Measurements from ENCODE around the gene GATAD1. TPM values are rescaled to one million over a fixed set of nuclear protein-coding genes. Genes with fewer than 3 reads are reported as not detected.

Gene GATAD1
- polyA plus RNA-seq, 1 of the 3 experiments (the other 2 are of a cell fraction), result 30.6 TPM

- Histone ChIP-seq H3K4me1 (ENCODE audit: control insufficient read depth in 1 of 2, insufficient read depth in 2 of 2, low read depth in 1 of 2, low read length in 1 of 2) (no peaks in the 10 kb centered on the region), H3K4me2 (no peak overlapping the region), H3K79me2 (ENCODE audit: insufficient read depth) (no peaks in the 10 kb centered on the region), H3K9me2 (no peaks in the 10 kb centered on the region), H3K27me3 (ENCODE audit: insufficient read depth) (no peaks in the 10 kb centered on the region), H3K36me3 (replicated peaks in 1 of 2; ENCODE audit: control insufficient read depth in 1 of 2, insufficient read depth in 2 of 2, low read length in 1 of 2) (peaks cover 74 to 77% of the 10 kb centered on the region in 2 experiments), H2AFZ (ENCODE audit: low read depth) (no peak overlapping the region), H4K20me1 (ENCODE audit: insufficient read depth) (no peaks in the 10 kb centered on the region), H3F3A (replicated peaks; ENCODE audit: insufficient read depth) (peaks cover 7% of the 10 kb centered on the region), H3K9ac (no peak overlapping the region), H3K4me3 (ENCODE audit: low read depth in 2 of 2, low read length in 1 of 2) (no peak overlapping the region), H3K9me3 (no peaks in the 10 kb centered on the region), H3K27ac (ENCODE audit: low read depth in 2 of 2, low read length in 1 of 2) (no peak overlapping the region)
- ChIA-PET POLR2A (no interaction called here), CTCF (no interaction called here)
- no peak for TF ChIP-seq REST (IDR thresholded peaks at IDR 0.05; ENCODE audit: low read depth, low read length)
- no peak for TF ChIP-seq RXRA (IDR thresholded peaks at IDR 0.05; ENCODE audit: borderline replicate concordance, low read depth)
- TF ChIP-seq MXI1 (IDR thresholded peaks at IDR 0.05; ENCODE audit: low read depth, low read length), result no peak
- no peak for TF ChIP-seq MAX (IDR thresholded peaks at IDR 0.05; ENCODE audit: low read depth)
- TF ChIP-seq NFIC (IDR thresholded peaks at IDR 0.05; ENCODE audit: borderline replicate concordance), result no peak
- TF ChIP-seq NRF1 (IDR thresholded peaks at IDR 0.05; ENCODE audit: low read depth, low read length), result no peak
- no peak for TF ChIP-seq RFX5 (IDR thresholded peaks at IDR 0.05; ENCODE audit: low read length)
- no peak for TF ChIP-seq EZH2phosphoT487 (IDR thresholded peaks at IDR 0.05; ENCODE audit: borderline replicate concordance, low read depth)
- TF ChIP-seq EP300 (IDR thresholded peaks at IDR 0.05; ENCODE audit: borderline replicate concordance in 1 of 2, low read depth in 1 of 2, low read length in 1 of 2), result no peak
- no peak for TF ChIP-seq FOXJ3 (CRISPR knock-in tag; IDR thresholded peaks at IDR 0.05)
- no peak for TF ChIP-seq TAF1 (IDR thresholded peaks at IDR 0.05; ENCODE audit: borderline replicate concordance, low read depth, low read length)
- no peak for TF ChIP-seq GATA2 (CRISPR knock-in tag; IDR thresholded peaks at IDR 0.05)
- TF ChIP-seq ELF1 (IDR thresholded peaks at IDR 0.05), result no peak
- no peak for TF ChIP-seq SIN3A (IDR thresholded peaks at IDR 0.05; ENCODE audit: borderline replicate concordance, low read depth, low read length)
- no peak for TF ChIP-seq USF2 (IDR thresholded peaks at IDR 0.05; ENCODE audit: borderline replicate concordance, low read depth, low read length)
- no peak for TF ChIP-seq TCF12 (IDR thresholded peaks at IDR 0.05)
- TF ChIP-seq CTCF (IDR thresholded peaks at IDR 0.05), result no peak
- TF ChIP-seq FOSL2 (IDR thresholded peaks at IDR 0.05; ENCODE audit: borderline replicate concordance, low read depth), result no peak
- TF ChIP-seq TEAD4 (IDR thresholded peaks at IDR 0.05; ENCODE audit: borderline replicate concordance, insufficient read depth), result no peak
- no peak for DNase-seq
- WGBS (ENCODE audit: low lambda C conversion rate), result 93% methylated on average over 2 of the region's 2 CpGs
Measured at GRCh38 chr7:92503767-92504166, 56.5 kb downstream of the GATAD1 start.

Data from SK-N-SH (cell line).